HEK293 (cell line): ENCODE measurements around the gene IBA57.

Experiments
- CTCF ChIP-seq: fragments of 450-650 bp; formaldehyde crosslinking; IDR thresholded peaks from 2 replicates; pipeline ENCODE4 v1.5.1; 2016; ENCODE audit warnings: missing biosample characterization, missing genetic modification characterization
- PRDM6 ChIP-seq: fragments of 450-650 bp; formaldehyde crosslinking; IDR thresholded peaks from 2 replicates; pipeline ENCODE4 v1.5.1; 2017; ENCODE audit warnings: missing biosample characterization, missing genetic modification characterization
- TCF7L2 ChIP-seq: IDR thresholded peaks from 2 replicates; pipeline ENCODE4 v1.6.1; 2011; ENCODE audit warnings: low read depth, mild to moderate bottlenecking, inconsistent platforms, low read length, moderate library complexity, borderline replicate concordance
- ZNF266 ChIP-seq: fragments of 450-650 bp; formaldehyde crosslinking; IDR thresholded peaks from 2 replicates; pipeline ENCODE4 v1.5.1; 2016; ENCODE audit warnings: missing biosample characterization, missing genetic modification characterization, low read depth
- ZNF398 ChIP-seq: fragments of 450-650 bp; formaldehyde crosslinking; IDR thresholded peaks from 2 replicates; pipeline ENCODE4 v1.5.1; 2017; ENCODE audit warnings: missing biosample characterization, missing genetic modification characterization
- ZNF416 ChIP-seq: fragments of 450-650 bp; formaldehyde crosslinking; IDR thresholded peaks from 2 replicates; pipeline ENCODE4 v1.5.1; 2016; ENCODE audit warnings: missing biosample characterization, missing genetic modification characterization
- ZNF555 ChIP-seq: fragments of 450-650 bp; formaldehyde crosslinking; conservative IDR thresholded peaks from 2 replicates; pipeline ENCODE4 v1.5.1; 2017; ENCODE audit warnings: missing biosample characterization, mild to moderate bottlenecking, missing genetic modification characterization, inconsistent platforms
- ZNF610 ChIP-seq: fragments of 450-650 bp; formaldehyde crosslinking; IDR thresholded peaks from 2 replicates; pipeline ENCODE4 v1.5.1; 2016; ENCODE audit warnings: missing biosample characterization, missing genetic modification characterization, borderline replicate concordance
- ZNF626 ChIP-seq: fragments of 450-650 bp; sonication (Bioruptor Pico); formaldehyde crosslinking; IDR thresholded peaks from 2 replicates; pipeline ENCODE4 v1.5.1; 2018; ENCODE audit warnings: missing biosample characterization, missing genetic modification characterization, inconsistent platforms
- ZSCAN16 ChIP-seq: fragments of 450-650 bp; formaldehyde crosslinking; IDR thresholded peaks from 2 replicates; pipeline ENCODE4 v1.5.1; 2016; ENCODE audit warnings: missing biosample characterization, missing genetic modification characterization

- TF ChIP-seq CTCF = no peak
- no peak for TF ChIP-seq PRDM6 (tag by site-specific recombination)
- TF ChIP-seq ZNF555 = no peak
- no peak for TF ChIP-seq ZNF626 (tag by site-specific recombination)
- no peak for TF ChIP-seq ZNF398
- no peak for TF ChIP-seq TCF7L2
- no peak for TF ChIP-seq ZNF416 (tag by site-specific recombination)
- TF ChIP-seq ZNF266 = no peak
- no peak for TF ChIP-seq ZSCAN16 (tag by site-specific recombination)
- TF ChIP-seq ZNF610 = no peak
Observed at GRCh38 chr1:228160201-228160761, 5.3 kb upstream of the IBA57 start.
